GM12891 (cell line): Measurements from ENCODE around the gene APOBEC3A.
"Not testable (repeated sequence)": the region's sequence is repeated elsewhere in the genome, so short reads cannot be mapped to it uniquely, and the experiment has no call there.

ENCODE experiments used
- DNase-seq: peaks from one replicate; pipeline ENCODE4 v3.0.0; 2011; ENCODE audit warnings: low spot score; ENCODE audit not compliant: insufficient read length
- FAIRE-seq: peaks from 2 replicates; lab custom pipeline; 2011; peaks lifted over from hg19 to GRCh38; lab: Jason Lieb, UNC
- PAX5 ChIP-seq: IDR thresholded peaks from 2 replicates; pipeline ENCODE4 v1.6.1; 2011; ENCODE audit warnings: low read length, moderate library complexity, mild to moderate bottlenecking; ENCODE audit not compliant: insufficient read depth, severe bottlenecking
- POLR2A ChIP-seq: IDR thresholded peaks from 2 replicates; pipeline ENCODE4 v1.6.1; 2011; ENCODE audit warnings: low read depth, low read length, control low read depth
- POLR2AphosphoS5 ChIP-seq: IDR thresholded peaks from 2 replicates; pipeline ENCODE4 v1.6.1; 2011; ENCODE audit warnings: low read depth, low read length, control low read depth
- POU2F2 ChIP-seq: IDR thresholded peaks from 2 replicates; pipeline ENCODE4 v1.6.1; 2011; ENCODE audit warnings: low read depth, mild to moderate bottlenecking, control low read depth, low read length, moderate library complexity
- SPI1 ChIP-seq: IDR thresholded peaks from 2 replicates; pipeline ENCODE4 v1.6.1; 2011; ENCODE audit warnings: low read depth, low read length, control low read depth
- TAF1 ChIP-seq: IDR thresholded peaks from 2 replicates; pipeline ENCODE4 v1.6.1; 2011; ENCODE audit warnings: low read depth, low read length, control low read depth

Gene APOBEC3A

GRCh38 chr22:38989466-38989865 lies 32.1 kb downstream of the APOBEC3A start:
- DNase-seq (no peak), FAIRE-seq (no peak)
- TF ChIP-seq POLR2AphosphoS5 = no peak
- no peak for TF ChIP-seq POLR2A
- no peak for TF ChIP-seq POU2F2

- not testable (repeated sequence) for DNase-seq
Observed at GRCh38 chr22:38992871-38993371, 35.5 kb downstream of the APOBEC3A start.

GRCh38 chr22:38996105-38996504 lies 38.7 kb downstream of the APOBEC3A start:
- DNase-seq (no peak), FAIRE-seq (no peak)
- TF ChIP-seq POLR2AphosphoS5 (no peak), SPI1 (0 out of 2 replicates have a peak, but pooled peaks have one; percentile 16), POLR2A (no peak), POU2F2 (no peak), TAF1 (no peak), PAX5 (no peak)

More at GRCh38 chr22:38992871-38993371, 35.5 kb downstream of the APOBEC3A start:
- FAIRE-seq = not testable (repeated sequence)

- TF ChIP-seq SPI1 (no peak), PAX5 (no peak), POU2F2 (no peak), POLR2A (no peak), TAF1 (no peak), POLR2AphosphoS5 (no peak)
- DNase-seq = no peak
- no peak for FAIRE-seq
Observed at GRCh38 chr22:38997518-38997917, 40.1 kb downstream of the APOBEC3A start.

DNA sequence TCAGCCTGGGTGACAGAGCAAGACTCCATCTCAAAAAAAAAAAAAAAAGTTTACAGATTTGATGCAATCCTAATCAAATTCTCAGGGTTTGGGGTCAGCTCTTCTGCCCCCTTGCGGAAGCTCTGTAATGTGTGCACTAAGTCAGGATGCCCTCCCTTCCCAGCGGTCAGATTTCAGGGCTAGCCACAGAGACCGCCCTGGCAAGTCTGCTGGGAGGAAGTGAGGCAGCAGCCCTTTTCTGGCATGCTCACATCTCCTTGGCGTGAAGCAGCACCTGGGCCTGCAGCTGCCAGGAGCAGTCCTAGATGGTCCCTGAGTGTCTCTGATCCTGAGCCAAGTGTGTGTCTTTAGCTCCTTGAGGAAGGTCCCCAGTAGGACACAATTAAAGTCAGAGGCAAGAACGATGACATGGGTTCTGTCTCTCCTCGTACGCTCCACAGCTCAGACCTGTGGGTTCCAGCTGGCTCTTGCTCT lies 45.8 kb downstream of the APOBEC3A start:
- TF ChIP-seq POU2F2 (no peak), PAX5 (no peak), SPI1 (peak; percentile 80)
- FAIRE-seq (peak; percentile 86), DNase-seq (peak; percentile 78)

GRCh38 chr22:39007177-39007576 lies 49.8 kb downstream of the APOBEC3A start:
- TF ChIP-seq SPI1 = no peak
- TF ChIP-seq TAF1 = no peak
- no peak for TF ChIP-seq POLR2AphosphoS5
- TF ChIP-seq PAX5 = no peak
- TF ChIP-seq POLR2A = no peak
- TF ChIP-seq POU2F2 = no peak
- DNase-seq (no peak), FAIRE-seq (no peak)

- DNase-seq = not testable (repeated sequence)
- FAIRE-seq = peak; percentile 68
Observed at GRCh38 chr22:39008271-39008850, 51.0 kb downstream of the APOBEC3A start.

GRCh38 chr22:39010946-39011345 lies 53.5 kb downstream of the APOBEC3A start:
- DNase-seq (no peak), FAIRE-seq (no peak)
- TF ChIP-seq PAX5 (no peak), POLR2AphosphoS5 (no peak), POU2F2 (no peak), SPI1 (no peak), POLR2A (no peak), TAF1 (no peak)
